Rectal smooth muscle tissue (tissue), 1 donor: ENCODE measurements around the gene SNRPA1.

ENCODE experiments used
- H3K27ac ChIP-seq: one replicate; pipeline ENCODE4 v1.7.0; 2013; ENCODE audit warnings: low read depth, low read length, inconsistent platforms
- H3K27me3 ChIP-seq: one replicate; pipeline ENCODE4 v1.7.0; 2013; ENCODE audit warnings: low read length; ENCODE audit not compliant: control insufficient read depth, insufficient read depth
- H3K36me3 ChIP-seq: one replicate; pipeline ENCODE4 v1.7.0; 2013; ENCODE audit warnings: low read length; ENCODE audit not compliant: control insufficient read depth, insufficient read depth
- H3K4me1 ChIP-seq: one replicate; pipeline ENCODE4 v1.7.0; 2013; ENCODE audit warnings: low read length; ENCODE audit not compliant: control insufficient read depth, insufficient read depth
- H3K4me3 ChIP-seq: one replicate; pipeline ENCODE4 v1.7.0; 2013; ENCODE audit warnings: low read length
- H3K9ac ChIP-seq: one replicate; pipeline ENCODE4 v1.7.0; 2013; ENCODE audit warnings: low read length

The SNRPA1 gene

DNA sequence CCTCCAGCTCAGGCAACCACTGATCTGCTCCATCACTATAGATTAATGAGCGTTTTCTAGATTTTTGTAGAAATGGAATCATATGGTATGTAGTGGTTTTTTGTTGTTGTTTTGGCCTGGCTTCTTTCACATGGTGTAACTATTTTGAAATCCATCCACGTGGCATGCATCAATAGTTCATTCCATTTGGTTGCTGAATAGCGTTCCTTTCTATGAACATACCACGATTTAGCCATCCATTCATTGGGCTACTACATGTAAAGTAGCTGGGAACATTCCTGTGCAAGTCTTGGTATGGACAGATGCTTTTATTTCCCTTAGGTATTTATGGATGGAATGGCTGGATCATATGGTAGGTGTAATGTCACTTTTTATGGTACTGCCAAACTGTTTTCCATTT lies 32.5 kb downstream of the SNRPA1 start:
- H3K4me3 ChIP-seq = no peak overlapping the region
- peaks cover 2% of the 10 kb centered on the region for H3K4me1 ChIP-seq
- no peak overlapping the region for H3K9ac ChIP-seq
- H3K27me3 ChIP-seq = no peaks in the 10 kb centered on the region
- no peak overlapping the region for H3K27ac ChIP-seq
- H3K36me3 ChIP-seq = no peaks in the 10 kb centered on the region

DNA sequence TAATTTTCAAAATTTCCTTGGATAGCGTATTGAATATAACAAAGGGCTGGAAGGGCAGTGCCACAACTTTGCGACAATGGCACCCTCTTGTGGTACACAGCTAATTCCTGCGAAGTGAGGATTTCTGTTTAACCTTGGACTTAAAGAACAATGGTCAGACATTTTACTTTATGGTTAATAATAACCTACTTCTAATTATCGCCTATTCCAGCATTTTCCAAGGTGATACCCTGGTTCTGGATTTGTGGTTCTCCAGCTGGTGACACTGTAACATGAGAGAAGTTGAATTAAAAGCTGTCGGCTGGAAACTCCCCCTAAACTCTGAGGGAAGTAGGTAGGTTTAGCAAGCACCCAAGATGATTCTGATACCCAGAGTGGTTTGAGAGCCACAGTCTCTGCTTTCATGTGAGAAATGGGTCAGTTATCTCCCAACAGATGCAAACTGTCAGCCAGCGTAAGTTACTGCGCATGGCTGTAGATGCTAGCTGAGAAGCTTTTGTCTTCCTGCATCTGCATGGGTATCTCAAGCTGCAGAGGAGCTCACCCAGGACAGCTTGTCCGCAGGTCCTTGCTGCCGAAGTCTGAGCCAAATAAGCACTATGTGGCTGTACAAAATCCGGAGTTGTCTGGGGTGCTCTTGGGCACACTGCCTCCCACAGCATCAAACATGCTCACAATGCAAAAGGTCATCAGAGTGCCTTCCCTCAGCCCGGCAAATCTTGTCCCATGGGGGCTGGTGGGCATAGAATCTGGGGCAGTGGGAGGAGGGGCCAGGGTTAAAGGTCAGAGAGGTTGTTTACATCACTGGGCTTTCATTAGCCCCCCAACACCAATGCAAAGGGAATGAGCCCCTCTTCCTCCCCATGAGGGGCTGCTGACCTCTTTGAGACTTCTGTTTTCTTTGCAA lies 36.6 kb downstream of the SNRPA1 start:
- H3K27me3 ChIP-seq = no peaks in the 10 kb centered on the region
- H3K9ac ChIP-seq = no peak overlapping the region

DNA sequence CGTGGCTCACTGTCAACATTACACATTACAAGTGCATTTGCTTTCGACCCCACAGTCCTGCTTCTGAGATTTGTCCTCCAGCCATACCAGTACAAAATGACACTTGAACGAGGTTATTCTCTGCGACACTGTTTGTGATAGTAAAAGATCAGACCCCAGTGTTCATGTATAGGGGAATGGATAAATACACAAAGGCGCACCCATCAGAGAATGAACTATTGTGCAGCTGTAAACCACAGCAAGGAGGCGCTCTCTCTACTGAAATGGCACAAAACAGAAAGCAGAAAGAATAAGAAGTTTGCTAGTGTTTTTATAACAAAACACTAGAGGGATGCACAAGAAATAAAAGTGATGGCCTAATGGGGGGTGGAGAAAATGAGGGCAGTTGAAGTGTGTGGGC lies 38.3 kb downstream of the SNRPA1 start:
- Histone ChIP-seq H3K4me1 (peaks cover 8% of the 10 kb centered on the region), H3K27ac (no peak overlapping the region), H3K4me3 (no peak overlapping the region), H3K27me3 (no peaks in the 10 kb centered on the region), H3K36me3 (no peaks in the 10 kb centered on the region), H3K9ac (no peak overlapping the region)

More for the DNA sequence above, 36.6 kb downstream of the SNRPA1 start:
- H3K27ac ChIP-seq = no peak overlapping the region
- H3K4me3 ChIP-seq = no peak overlapping the region
- H3K36me3 ChIP-seq = no peaks in the 10 kb centered on the region
- H3K4me1 ChIP-seq = peaks cover 2% of the 10 kb centered on the region

DNA sequence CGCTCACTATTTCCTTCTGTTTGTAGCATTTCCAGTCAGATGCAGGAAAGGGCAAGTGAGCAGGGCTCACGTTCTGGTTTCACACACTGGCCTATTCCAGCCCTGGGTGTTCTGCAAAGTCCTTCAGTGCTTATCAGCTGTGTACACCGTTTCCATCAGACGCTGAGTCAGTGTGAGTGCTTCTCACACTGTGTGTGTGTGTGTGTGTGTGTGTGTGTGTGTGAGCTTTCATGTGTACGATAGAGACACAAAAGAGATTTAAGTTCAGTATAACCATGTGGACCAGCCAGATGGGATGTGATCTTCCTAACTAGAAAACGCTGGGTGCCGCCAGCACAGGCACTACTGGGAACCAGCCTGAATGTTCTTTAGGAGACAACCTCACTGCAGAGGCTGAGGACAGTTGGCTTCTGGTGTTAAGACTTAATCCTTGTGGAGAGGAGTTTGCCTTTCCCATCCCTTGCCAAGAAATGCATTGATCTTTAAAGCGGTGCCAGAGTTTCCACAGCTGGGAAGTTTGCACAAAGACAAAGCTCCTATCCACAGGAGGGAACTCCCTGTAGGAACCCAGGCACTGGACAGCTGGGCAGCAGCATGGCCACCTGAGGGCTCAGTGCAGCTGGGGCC lies 39.3 kb downstream of the SNRPA1 start:
- Histone ChIP-seq H3K27ac (no peak overlapping the region), H3K27me3 (no peaks in the 10 kb centered on the region), H3K9ac (no peak overlapping the region), H3K4me1 (peaks cover 8% of the 10 kb centered on the region), H3K4me3 (no peak overlapping the region), H3K36me3 (no peaks in the 10 kb centered on the region)

DNA sequence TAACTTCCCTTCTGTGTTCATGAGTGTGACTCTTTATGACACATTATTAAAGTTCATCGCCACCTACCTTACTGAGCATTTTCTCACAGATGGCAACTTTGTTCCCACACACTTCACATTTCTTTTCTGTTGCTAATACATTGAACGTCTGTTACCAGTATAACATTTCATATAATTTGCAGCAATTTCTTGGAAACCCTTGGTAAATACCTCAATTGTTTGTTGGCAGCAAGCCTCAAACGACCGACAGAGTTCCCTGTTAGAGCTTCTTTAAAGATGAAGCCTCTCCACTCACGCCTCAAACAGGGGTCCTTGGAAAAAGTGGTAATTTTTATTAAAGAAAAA lies 40.0 kb downstream of the SNRPA1 start:
- peaks cover 16% of the 10 kb centered on the region for H3K4me1 ChIP-seq
- H3K9ac ChIP-seq = no peak overlapping the region
- H3K27me3 ChIP-seq = no peaks in the 10 kb centered on the region
- H3K36me3 ChIP-seq = no peaks in the 10 kb centered on the region
- H3K27ac ChIP-seq = no peak overlapping the region
- no peak overlapping the region for H3K4me3 ChIP-seq

DNA sequence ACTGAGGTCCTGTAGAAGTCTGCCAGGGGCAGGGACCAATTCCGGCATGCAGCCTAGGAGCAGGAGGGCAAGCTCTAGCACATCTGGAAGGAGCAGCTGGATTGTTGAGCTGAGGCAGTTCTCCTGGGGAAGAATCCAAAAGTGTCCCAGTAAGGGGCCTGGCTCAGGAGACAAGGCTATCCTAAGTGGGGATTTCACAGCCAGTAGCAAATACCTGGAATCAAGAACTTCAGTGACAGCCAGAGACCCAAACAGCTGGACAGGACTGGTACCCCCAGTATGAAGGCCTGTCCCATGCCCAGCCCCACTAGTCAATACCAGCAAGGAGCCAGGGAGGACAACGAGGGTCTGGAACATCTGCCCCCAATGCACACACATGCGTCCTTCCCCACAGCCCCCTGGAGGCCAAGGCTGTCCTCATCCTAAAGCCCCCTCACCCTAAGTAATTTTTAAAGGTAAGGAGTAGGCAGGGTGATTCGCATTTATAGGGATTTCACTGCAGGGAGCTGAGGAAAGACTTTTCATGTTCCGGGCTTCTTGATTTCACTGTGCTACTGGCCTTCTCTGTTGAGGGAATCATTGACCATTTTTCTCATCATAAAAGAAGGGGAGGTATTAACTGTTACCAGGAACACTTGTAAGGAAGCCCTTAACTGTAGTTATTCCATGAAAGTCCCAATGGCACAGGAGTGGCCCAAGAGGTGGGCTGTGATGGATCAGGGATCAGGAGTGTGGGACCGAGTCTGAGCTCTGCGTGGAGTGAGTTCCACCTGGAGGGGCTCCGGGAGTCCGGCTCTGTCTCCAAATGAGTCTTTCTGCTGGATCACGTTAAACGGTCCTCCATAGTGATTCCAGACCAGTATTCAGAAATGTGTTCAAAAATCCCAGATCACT lies 40.6 kb downstream of the SNRPA1 start:
- Histone ChIP-seq H3K9ac (no peak overlapping the region), H3K4me3 (no peak overlapping the region), H3K27ac (no peak overlapping the region), H3K36me3 (no peaks in the 10 kb centered on the region), H3K4me1 (peaks cover 17% of the 10 kb centered on the region), H3K27me3 (no peaks in the 10 kb centered on the region)

- Histone ChIP-seq H3K9ac (peak overlapping the region; percentile 39), H3K27ac (peak overlapping the region; percentile 81), H3K36me3 (no peaks in the 10 kb centered on the region), H3K27me3 (no peaks in the 10 kb centered on the region), H3K4me1 (peaks cover 15% of the 10 kb centered on the region), H3K4me3 (peak overlapping the region; percentile 80)
Observed at GRCh38 chr15:101252836-101253235, 42.2 kb downstream of the SNRPA1 start.

DNA sequence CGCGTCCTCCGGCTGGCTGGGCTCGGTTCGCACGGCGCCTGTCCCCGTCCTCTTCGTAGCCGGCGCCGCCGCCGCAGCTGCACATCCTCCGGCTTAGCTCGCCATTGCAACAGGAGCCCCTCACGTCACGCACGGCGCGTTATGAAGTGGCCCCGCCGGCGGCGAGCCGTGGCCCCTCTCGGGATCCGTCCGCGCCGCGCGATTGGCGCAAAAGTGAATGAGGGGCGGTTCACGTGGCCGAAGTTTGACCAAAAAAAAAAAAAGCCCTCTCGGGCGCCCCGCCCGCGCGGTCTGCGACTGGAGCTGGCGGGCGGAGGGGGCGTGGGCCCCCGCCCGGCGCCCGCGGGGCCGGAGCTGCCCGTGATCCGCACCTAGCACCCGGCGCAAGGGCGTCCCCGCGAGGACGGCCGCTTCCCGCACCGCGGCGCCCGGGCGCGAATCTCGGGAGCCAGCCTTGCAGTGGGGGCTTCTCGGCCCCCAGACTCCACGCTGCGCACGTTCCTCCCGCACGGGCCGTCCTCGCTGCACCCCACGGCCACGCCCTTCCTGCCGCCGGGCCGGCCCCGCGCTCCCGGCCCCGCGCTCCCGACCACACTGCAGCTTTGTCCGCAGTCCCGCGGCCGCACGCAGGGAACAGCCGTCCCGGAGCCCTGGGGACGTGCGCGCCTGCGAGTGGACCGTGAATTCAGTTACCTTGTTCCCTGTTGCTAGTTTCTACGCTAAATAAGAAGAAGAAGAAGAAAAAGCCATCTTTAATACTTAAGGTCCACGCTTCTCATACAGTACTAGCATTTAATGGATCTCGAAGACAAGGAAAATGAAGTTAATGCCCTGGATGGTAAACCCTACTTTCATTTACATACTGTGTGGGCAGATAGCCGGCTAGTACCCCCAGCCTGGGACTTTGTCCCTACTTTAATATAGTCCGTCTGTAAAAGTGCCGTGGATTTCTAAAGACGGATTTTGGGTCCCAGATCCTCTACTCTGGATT lies 42.9 kb downstream of the SNRPA1 start, which contains the start of gene CHSY1:
Gene CHSY1, minus strand, starts transcription at position 219 of the 991 bp plus-strand sequence. CDS start 592 bp downstream, outside the sequence.
- peaks cover 15% of the 10 kb centered on the region for H3K4me1 ChIP-seq

DNA sequence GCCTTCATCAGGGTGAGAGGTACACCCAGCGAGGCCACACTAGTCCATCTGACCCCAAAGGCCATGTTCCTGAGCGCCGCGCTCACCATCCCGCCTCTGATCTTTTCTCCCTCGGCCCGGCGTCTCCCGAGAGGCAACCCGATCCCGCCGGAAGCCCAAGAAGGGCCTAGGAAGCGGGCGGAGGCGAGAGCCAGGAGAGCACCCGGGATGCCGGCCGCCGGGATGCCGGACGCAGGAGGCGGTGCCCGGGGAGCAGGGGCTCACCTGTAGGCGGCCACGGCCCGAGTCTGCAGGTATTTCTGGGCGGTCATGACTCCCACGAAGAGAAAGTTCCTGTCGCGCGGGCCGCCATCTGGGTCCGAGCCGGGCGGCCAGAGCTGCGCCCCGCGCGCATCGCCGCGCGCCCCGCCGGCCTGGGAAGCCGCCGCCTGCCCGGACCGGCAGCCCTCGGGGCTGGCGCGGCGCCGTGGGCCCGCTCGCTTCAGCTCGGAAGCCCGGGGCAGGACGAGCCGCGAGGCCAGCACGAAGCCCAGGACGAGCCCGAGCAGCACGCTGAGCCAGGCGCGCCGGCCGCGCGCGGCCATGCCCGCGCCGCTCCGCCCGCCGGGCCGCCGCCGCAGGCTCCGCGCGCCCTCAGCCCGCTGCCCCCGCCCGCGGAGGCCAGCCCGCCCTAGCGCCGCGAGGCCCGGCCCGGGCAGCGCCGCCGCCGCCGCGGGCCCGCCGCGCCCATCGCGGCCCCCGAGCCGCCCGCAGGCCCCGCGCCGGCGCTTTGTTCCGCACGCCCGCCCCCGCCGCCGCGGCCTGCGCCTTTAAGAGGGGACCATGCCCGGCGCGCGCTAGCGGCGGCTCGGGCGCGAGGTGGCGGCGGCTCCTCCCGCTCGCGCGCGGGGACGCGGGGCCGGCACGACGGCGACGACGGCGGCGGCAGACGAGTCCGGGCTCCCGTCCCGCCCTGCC lies 43.9 kb downstream of the SNRPA1 start:
- Histone ChIP-seq H3K27me3 (no peaks in the 10 kb centered on the region), H3K9ac (peak overlapping the region; percentile 34)

More for the DNA sequence above, 42.9 kb downstream of the SNRPA1 start, which contains the start of gene CHSY1:
- H3K4me3 ChIP-seq = peak within 1 kb of the TSS; percentile 81
- H3K9ac ChIP-seq = peak within 1 kb of the TSS; percentile 39
- no peaks in the 10 kb centered on the region for H3K27me3 ChIP-seq
- H3K27ac ChIP-seq = peak within 1 kb of the TSS; percentile 81
- H3K36me3 ChIP-seq = no peaks in the 10 kb centered on the region

DNA sequence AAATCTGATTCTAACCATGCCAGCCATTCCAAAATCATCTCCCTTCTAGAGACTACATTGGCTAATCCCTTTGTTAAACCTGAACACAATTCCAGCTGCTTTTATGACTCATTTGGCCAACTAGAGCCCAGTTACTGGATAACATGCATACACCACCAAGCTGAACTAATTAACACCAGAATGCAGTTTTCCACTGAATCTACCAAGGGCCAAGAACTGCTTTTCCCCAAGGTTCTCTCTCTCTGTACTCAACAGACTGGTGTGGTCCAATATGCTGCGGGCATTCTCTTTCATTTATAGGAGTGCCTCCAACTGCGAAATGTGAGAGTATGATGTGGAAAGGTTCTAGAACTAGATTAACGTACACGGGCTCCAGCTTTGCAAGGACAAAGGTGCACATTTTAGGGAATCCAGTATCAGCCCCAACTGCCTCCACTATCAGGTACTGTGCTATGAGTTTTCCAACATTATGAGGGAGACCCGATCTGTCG lies 44.7 kb downstream of the SNRPA1 start:
- H3K9ac ChIP-seq = peak overlapping the region; percentile 34
- H3K4me1 ChIP-seq = peaks cover 15% of the 10 kb centered on the region
- H3K27ac ChIP-seq = peak overlapping the region; percentile 50
- no peaks in the 10 kb centered on the region for H3K36me3 ChIP-seq
- no peaks in the 10 kb centered on the region for H3K27me3 ChIP-seq
- peak overlapping the region; percentile 81 for H3K4me3 ChIP-seq

More for the DNA sequence above, 43.9 kb downstream of the SNRPA1 start:
- peak overlapping the region; percentile 81 for H3K27ac ChIP-seq
- H3K4me3 ChIP-seq = peak overlapping the region; percentile 81
- no peaks in the 10 kb centered on the region for H3K36me3 ChIP-seq
- peaks cover 15% of the 10 kb centered on the region for H3K4me1 ChIP-seq
